Transverse colon (tissue), 4 donors: ENCODE data around the gene TAF4.

Experiments
- CTCF ChIP-seq, 5 experiments: fragments of 200-600 bp in 3 of 5; fragments of 450-650 bp in 2 of 5; sonication (generic) in 3 of 5; IDR thresholded peaks; 1 replicate in 2 of 5; 2 replicates in 3 of 5; pipeline ENCODE4 v1.5.1; 2016 to 2017; ENCODE audit warnings: antibody characterized with exemption in 5 of 5, inconsistent platforms in 3 of 5, mild to moderate bottlenecking in 2 of 5, moderate library complexity in 1 of 5
- EP300 ChIP-seq: sonication (generic); formaldehyde crosslinking; IDR thresholded peaks from one replicate; pipeline ENCODE4 v1.6.1; 2017; ENCODE audit warnings: antibody characterized with exemption, low read depth
- POLR2A ChIP-seq: fragments of 450-650 bp; IDR thresholded peaks from one replicate; pipeline ENCODE4 v1.6.1; 2016; ENCODE audit warnings: antibody characterized with exemption, mild to moderate bottlenecking, moderate library complexity
- POLR2AphosphoS5 ChIP-seq, 3 donors: sonication (generic); formaldehyde crosslinking; IDR thresholded peaks; one replicate each; pipeline ENCODE4 v1.6.1; 2016; ENCODE audit warnings: antibody characterized with exemption in 3 of 3

GRCh38 chr20:61931476-61932198, 134.0 kb downstream of the TAF4 start:
- TF ChIP-seq CTCF (IDR thresholded peaks at IDR 0.05) (no peak), POLR2AphosphoS5 (IDR thresholded peaks at IDR 0.05) (no peak), POLR2A (no peak), EP300 (no peak)
